ENCODE data around the gene PXDN.
"Not testable (repeated sequence)": the region's sequence is repeated elsewhere in the genome, so short reads cannot be mapped to it uniquely, and the experiment has no call there.

PXDN gene

DNA sequence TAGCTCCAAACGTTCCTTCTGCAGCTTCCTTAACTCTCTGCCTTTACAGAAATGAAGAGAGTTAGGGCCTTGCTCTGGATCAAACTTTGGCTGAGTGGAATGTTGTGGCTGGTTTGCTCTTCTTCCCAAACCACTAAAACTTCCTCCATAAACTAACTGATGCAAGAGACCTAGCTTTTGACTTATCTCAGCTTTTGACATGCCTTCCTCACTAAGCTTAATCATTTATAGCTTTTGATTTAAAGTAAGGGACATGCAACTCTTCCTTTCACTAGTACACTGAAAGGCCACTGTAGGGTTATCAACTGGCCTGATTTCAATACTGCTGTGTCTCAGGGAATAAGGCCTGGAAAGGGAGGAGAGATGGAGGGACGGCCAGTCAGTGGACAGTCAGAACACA, 8.3 kb downstream of the PXDN start:
- in situ Hi-C loops (cut with HindIII; ENCODE audit: low sequenced_read_pairs), result no loop called here
- peak; percentile 40 for DNase-seq (ENCODE audit: low read depth, low spot score)
- H3K4me3 ChIP-seq (ENCODE audit: low read depth, low read length), result no peak overlapping the region
- TF ChIP-seq, protein P1, sequence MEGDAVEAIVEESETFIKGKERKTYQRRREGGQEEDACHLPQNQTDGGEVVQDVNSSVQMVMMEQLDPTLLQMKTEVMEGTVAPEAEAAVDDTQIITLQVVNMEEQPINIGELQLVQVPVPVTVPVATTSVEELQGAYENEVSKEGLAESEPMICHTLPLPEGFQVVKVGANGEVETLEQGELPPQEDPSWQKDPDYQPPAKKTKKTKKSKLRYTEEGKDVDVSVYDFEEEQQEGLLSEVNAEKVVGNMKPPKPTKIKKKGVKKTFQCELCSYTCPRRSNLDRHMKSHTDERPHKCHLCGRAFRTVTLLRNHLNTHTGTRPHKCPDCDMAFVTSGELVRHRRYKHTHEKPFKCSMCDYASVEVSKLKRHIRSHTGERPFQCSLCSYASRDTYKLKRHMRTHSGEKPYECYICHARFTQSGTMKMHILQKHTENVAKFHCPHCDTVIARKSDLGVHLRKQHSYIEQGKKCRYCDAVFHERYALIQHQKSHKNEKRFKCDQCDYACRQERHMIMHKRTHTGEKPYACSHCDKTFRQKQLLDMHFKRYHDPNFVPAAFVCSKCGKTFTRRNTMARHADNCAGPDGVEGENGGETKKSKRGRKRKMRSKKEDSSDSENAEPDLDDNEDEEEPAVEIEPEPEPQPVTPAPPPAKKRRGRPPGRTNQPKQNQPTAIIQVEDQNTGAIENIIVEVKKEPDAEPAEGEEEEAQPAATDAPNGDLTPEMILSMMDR (IDR thresholded peaks at IDR 0.05; ENCODE audit: low read depth, low read length), result no peak

DNA sequence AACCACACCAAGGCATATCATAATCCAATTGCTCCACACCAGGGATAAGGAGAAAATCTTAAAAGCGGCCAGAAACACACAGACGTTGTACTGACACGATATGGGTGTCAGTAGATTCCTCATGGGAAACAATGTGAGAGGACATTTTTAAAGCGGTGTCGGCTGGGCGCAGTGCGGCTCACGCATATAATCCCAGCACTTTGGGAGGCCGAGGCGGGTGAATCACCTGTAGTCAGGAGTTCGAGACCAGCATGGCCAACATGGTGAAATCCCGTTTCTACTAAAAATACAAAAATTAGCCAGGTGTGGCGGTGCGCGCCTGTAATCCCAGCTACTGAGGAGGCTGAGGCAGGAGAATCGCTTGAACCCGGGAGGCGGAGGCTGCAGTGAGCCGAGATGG, 11.0 kb downstream of the PXDN start:
- in situ Hi-C loops (cut with HindIII; ENCODE audit: low sequenced_read_pairs); H3K4me3 ChIP-seq (ENCODE audit: low read depth, low read length); DNase-seq (ENCODE audit: low read depth, low spot score): not testable (repeated sequence)

DNA sequence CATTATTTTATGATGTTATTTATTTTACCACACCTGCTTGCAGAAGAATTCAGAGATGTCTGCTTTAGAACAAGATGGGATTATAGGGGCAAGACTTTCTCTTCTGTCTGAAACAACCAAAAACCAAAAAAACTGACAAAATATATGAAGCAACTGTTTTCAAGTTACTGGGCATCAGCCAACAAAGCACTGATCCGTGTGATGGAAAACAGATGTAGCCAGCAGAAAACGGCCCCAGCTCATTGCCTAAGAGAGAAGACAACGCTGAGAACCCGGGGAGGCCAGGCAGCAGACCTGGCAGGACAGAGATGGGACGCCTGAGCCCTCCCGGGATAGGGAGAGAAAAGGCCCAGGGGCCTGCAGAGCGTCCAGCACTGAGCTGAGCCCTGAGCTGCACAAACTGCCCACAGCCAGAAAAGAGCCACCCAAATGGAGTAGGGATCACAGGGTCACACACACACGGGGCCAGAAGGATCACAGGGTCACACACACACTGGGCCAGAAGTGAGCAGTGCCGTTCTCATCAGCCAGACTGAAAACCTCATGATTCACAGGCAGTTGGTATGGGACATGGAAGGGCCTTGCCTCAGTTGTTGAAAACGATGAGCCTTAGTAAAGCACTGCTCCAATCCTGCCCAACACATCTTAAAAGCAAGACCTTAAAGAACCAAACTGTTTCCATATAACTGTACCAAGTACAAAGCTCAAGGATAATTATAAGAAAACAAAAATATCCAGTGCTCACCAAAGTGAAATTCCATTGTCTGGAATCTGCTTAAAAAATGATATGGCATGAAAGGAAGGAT, 12.1 kb downstream of the PXDN start:
- H3K4me3 ChIP-seq (ENCODE audit: low read depth, low read length), result no peak overlapping the region
- TF ChIP-seq, protein P1 (IDR thresholded peaks at IDR 0.05; ENCODE audit: low read depth, low read length), result no peak
- in situ Hi-C loops (cut with HindIII; ENCODE audit: low sequenced_read_pairs), result no loop called here
- no peak for DNase-seq (ENCODE audit: low read depth, low spot score)

DNA sequence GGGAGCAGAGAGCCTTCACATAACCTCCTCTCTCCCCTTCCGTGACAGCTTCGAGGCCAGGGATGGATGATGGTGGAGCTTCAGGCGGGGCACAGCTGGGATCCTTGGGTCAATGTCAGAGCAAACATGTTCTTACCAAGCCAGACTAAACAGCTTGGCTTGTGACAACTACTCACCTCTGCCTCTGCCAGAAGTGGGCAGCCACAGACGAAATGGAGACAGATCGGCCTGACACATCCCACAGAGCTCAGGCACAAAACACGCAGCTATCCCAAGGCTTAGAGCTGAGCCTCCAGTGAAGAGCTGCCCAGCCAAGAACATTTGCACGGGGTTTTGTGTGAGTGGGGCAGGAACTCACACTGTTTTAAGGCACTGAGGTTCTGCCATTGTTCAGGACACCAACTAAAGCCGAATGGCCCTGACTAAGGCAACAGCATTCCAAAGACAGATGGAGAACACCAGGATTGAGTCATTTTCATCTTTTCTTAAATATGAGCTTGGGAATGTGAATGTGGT, 12.8 kb downstream of the PXDN start:
- TF ChIP-seq, protein P1 (IDR thresholded peaks at IDR 0.05; ENCODE audit: low read depth, low read length), result no peak
- H3K4me3 ChIP-seq (ENCODE audit: low read depth, low read length), result no peak overlapping the region
- peak; percentile 93 for DNase-seq (ENCODE audit: low read depth, low spot score)
- in situ Hi-C loops (cut with HindIII; ENCODE audit: low sequenced_read_pairs), result no loop called here

DNA sequence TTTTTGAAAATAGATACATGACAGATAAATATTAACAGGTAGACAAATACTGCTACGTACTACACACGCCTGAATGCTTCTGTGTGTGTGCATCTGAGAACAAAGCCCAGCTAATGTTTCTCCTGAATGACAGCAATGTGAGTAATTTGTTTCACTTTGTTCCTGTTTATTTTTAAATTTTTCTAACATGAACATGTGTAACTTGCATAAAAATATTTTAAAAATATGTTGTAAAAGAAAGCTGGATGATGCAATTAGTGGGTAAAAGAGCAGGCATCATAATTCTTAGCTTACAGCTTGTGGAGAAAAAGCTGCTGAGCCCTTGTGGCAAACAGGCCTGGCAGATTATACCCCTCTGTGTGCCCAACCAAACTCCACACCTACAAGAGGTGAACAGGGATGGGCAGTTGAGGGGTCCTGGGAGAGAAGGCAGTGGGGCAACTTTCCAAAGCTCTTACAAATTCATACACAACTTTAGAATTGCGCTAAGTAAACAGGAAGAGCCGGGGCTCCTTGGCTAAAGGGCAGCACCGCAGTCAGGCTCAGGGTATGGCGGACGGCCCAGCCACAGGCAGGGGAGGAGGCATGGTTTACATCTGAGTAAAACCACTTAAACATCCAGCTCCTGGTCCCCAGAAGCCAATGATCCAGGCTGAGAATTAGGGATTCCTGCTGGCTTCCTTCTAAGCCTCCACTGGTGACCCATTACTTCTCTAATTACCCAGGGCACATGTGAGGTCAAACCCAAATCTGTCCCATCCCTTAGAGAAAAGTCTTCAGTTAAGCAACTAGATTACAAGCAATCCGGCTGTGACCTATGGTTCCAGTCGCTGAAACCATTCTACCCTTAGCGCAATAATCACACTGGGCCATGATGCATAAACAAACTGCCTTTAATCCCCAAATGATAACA, 14.0 kb downstream of the PXDN start:
- TF ChIP-seq, protein P1 (IDR thresholded peaks at IDR 0.05; ENCODE audit: low read depth, low read length), result no peak
- no peak overlapping the region for H3K4me3 ChIP-seq (ENCODE audit: low read depth, low read length)
- in situ Hi-C loops (cut with HindIII; ENCODE audit: low sequenced_read_pairs), result no loop called here
- peak; percentile 92 for DNase-seq (ENCODE audit: low read depth, low spot score)

DNA sequence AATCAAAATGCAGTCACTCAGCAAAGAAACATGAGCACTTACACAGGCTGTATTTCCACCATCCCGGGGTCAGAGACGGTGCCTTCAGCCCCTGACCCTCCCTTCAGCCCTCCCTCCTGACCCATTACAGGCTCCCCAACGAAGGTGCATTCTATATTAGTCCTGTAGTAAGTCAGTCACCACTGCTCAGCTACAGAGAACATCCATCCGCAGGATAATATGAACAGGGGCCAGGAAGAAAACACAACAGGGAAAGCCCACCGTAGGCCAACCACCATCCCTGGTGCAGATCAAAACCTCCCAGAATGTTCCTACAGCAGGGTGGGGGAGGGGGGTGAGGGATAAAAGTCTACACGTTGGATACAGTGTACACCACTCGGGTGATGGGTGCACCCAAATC, 15.1 kb downstream of the PXDN start:
- DNase-seq (ENCODE audit: low read depth, low spot score), result no peak
- in situ Hi-C loops (cut with HindIII; ENCODE audit: low sequenced_read_pairs), result no loop called here
- no peak overlapping the region for H3K4me3 ChIP-seq (ENCODE audit: low read depth, low read length)
- TF ChIP-seq, protein P1 (IDR thresholded peaks at IDR 0.05; ENCODE audit: low read depth, low read length), result no peak
